Right renal pelvis (tissue), 4 donors: ENCODE data around the gene ADH4. TPM values are rescaled to one million over a fixed set of nuclear protein-coding genes. Genes with fewer than 3 reads are reported as not detected.
"Not testable (repeated sequence)": the region's sequence is repeated elsewhere in the genome, so short reads cannot be mapped to it uniquely, and the experiment has no call there.

Experiments used
- DNase-seq, 4 donors: peaks; one replicate each; pipeline ENCODE4 v3.0.0-alpha.2; 2013; ENCODE audit warnings: low read depth in 4 of 4, low spot score in 3 of 4, missing footprints in 1 of 4
- polyA plus RNA-seq, 4 donors: library from polyadenylated mRNA; unstranded; fragments of 120-200 nt; gene quantifications; one replicate each; pipeline ENCODE4 v1.2.1, GENCODE V29; 2013; ENCODE audit not compliant: insufficient read length in 4 of 4

The ADH4 gene
- polyA plus RNA-seq, 4 donors, result 0.24 to 0.97 (median 0.49) TPM

- DNase-seq, result no peak
Observed at GRCh38 chr4:99084595-99084994, 59.5 kb downstream of the ADH4 start.

GRCh38 chr4:99082192-99082591, 61.9 kb downstream of the ADH4 start:
- DNase-seq, result no peak

- DNase-seq, result not testable (repeated sequence)
Observed at GRCh38 chr4:99080869-99081268, 63.2 kb downstream of the ADH4 start.

- DNase-seq, result no peak
Observed at GRCh38 chr4:99079625-99080295, 64.3 kb downstream of the ADH4 start.

- no peak for DNase-seq
Observed at GRCh38 chr4:99078931-99079624, 65.0 kb downstream of the ADH4 start.

GRCh38 chr4:99078336-99078735, 65.8 kb downstream of the ADH4 start:
- DNase-seq, result no peak

GRCh38 chr4:99077177-99077576, 66.9 kb downstream of the ADH4 start:
- DNase-seq, result no peak

GRCh38 chr4:99076292-99076976, 67.7 kb downstream of the ADH4 start:
- DNase-seq, result no peak

GRCh38 chr4:99074816-99075215, 69.3 kb downstream of the ADH4 start:
- no peak for DNase-seq

Other genes with a start within 250 kb of the ADH4 start
- gene EIF4E, start 215.2 kb downstream of the ADH4 start, polyA plus RNA-seq, result 100 to 1,000 TPM; 119 to 137 (median 127) TPM
- gene METAP1, start 148.6 kb downstream of the ADH4 start, polyA plus RNA-seq, result 10 to 100 TPM; 63.6 to 88.1 (median 75.5) TPM
- 100 to 1,000 TPM; 248 to 289 (median 265) TPM for gene ADH5, start 55.5 kb downstream of the ADH4 start, polyA plus RNA-seq
- 10 to 100 TPM; 23.5 to 45.2 (median 28.6) TPM for gene ADH6, start 74.9 kb upstream of the ADH4 start, polyA plus RNA-seq
- gene ADH1A, start 146.7 kb upstream of the ADH4 start, polyA plus RNA-seq, result under 1 TPM; 0.28 to 0.92 (median 0.74) TPM
- gene ADH1B, start 177.1 kb upstream of the ADH4 start, polyA plus RNA-seq, result 10 to 100 TPM; 18.5 to 25.9 (median 23.1) TPM
- 100 to 1,000 TPM in 2 of 4 donors, 10 to 100 TPM in 2; 95.3 to 153 (median 109) TPM for gene ADH1C, start 208.4 kb upstream of the ADH4 start, polyA plus RNA-seq